ENCODE results near the gene CRK.

GRCh38 chr17:1416414-1416813 lies 39.6 kb downstream of the CRK start:
- no peak for TF ChIP-seq CTCF (conservative IDR thresholded peaks at IDR 0.05; ENCODE audit: low read depth, low read length)
- no peak for TF ChIP-seq EZH2 (IDR thresholded peaks at IDR 0.05; ENCODE audit: low read length, unreplicated experiment)
- TF ChIP-seq EZH2phosphoT487 (IDR thresholded peaks at IDR 0.05; ENCODE audit: borderline replicate concordance, low read length) = no peak

Data from PC-3 (cell line).